ENCODE data around the gene IL19.
"Not testable (repeated sequence)": the region's sequence is repeated elsewhere in the genome, so short reads cannot be mapped to it uniquely, and the experiment has no call there.

Gene IL19

DNA sequence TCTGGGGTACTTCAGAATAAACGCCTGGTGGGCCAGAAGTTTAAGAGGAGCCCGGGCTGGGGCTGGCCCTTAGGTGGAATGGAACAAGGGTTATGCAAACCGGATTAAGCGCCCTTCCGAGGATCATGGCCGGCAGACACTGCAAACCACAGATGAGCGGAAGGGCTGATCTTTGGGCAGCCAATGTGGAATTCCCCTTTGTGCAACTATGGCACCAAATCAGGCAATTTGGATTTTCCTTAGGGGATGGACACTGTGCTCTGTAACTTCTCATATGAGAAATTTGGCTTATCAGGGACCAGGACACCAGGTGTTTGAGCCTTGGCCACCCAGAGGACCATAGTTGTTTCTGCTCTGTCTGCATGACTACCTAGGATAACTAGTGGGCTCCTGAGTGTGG, 7.5 kb downstream of the IL19 start:
- no peak for DNase-seq (ENCODE audit: low spot score)
- ChIA-PET CTCF (interaction anchor here (0.6 to 2.4 kb wide), 2 partner anchors 10 to 627 kb away, joined by 3 to 9 read pairs; no protein-coding TSS in a partner anchor), POLR2A (ENCODE audit: low non-redundant PET) (interaction anchor here (0.6 kb wide), 1 partner anchor 174 kb away, joined by 3 read pairs; no protein-coding TSS in a partner anchor)
- H3K27ac ChIP-seq: no peak overlapping the region
- TF ChIP-seq, protein P1, sequence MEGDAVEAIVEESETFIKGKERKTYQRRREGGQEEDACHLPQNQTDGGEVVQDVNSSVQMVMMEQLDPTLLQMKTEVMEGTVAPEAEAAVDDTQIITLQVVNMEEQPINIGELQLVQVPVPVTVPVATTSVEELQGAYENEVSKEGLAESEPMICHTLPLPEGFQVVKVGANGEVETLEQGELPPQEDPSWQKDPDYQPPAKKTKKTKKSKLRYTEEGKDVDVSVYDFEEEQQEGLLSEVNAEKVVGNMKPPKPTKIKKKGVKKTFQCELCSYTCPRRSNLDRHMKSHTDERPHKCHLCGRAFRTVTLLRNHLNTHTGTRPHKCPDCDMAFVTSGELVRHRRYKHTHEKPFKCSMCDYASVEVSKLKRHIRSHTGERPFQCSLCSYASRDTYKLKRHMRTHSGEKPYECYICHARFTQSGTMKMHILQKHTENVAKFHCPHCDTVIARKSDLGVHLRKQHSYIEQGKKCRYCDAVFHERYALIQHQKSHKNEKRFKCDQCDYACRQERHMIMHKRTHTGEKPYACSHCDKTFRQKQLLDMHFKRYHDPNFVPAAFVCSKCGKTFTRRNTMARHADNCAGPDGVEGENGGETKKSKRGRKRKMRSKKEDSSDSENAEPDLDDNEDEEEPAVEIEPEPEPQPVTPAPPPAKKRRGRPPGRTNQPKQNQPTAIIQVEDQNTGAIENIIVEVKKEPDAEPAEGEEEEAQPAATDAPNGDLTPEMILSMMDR (conservative IDR thresholded peaks at IDR 0.05; ENCODE audit: low read depth): no peak

DNA sequence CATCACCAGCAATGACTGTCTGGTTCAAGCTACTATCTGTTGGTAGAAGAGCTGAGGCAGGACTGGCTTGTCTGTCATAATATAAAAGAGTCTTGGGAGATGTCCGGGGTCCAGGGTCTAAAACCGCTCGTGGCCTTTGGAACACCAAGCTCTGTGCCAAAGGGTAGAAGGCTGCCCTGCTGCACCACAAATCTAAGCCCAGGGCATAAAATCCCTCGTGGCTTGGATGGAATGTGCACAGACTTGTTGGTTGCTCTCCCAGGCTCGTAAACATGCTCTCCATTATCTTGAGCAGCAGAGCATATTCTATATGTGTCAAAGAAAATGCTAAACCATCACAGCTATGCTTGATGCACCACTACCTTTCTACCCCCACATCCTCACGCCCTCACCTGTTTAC, 8.3 kb downstream of the IL19 start:
- H3K27ac ChIP-seq; POLR2A ChIA-PET (ENCODE audit: low non-redundant PET); DNase-seq (ENCODE audit: low spot score): not testable (repeated sequence)
- CTCF ChIA-PET: interaction anchor here (0.6 to 2.4 kb wide), 4 partner anchors 8 to 134 kb away, joined by 3 to 9 read pairs (median 4); partner anchors contain the start of gene IL19

DNA sequence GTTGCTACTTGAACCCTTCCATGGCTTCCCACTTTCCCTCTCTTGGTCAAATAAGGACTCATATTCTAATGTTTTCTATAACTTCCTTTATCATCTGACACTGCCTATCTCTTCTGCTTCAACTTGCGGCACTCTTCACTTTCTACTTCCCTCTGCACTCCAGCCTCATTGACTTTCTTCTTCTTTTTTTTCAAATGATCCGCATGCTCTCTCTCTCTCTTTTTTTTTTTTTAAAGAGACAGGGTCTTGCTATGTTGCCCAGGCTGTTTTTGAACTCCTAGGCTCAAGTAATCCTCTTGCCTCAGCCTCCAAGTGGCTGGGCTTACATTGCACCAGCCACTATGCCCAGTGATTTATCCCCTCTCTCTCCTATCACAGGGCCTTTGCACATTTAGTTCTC, 9.1 kb downstream of the IL19 start:
- TF ChIP-seq, protein P1 (conservative IDR thresholded peaks at IDR 0.05; ENCODE audit: low read depth): no peak
- CTCF ChIA-PET: interaction anchor here (1.3 to 2.4 kb wide), 2 partner anchors 11 to 133 kb away, joined by 4 to 9 read pairs; no protein-coding TSS in a partner anchor
- DNase-seq (ENCODE audit: low spot score): no peak
- POLR2A ChIA-PET (ENCODE audit: low non-redundant PET): no interaction called here
- no peak overlapping the region for H3K27ac ChIP-seq

DNA sequence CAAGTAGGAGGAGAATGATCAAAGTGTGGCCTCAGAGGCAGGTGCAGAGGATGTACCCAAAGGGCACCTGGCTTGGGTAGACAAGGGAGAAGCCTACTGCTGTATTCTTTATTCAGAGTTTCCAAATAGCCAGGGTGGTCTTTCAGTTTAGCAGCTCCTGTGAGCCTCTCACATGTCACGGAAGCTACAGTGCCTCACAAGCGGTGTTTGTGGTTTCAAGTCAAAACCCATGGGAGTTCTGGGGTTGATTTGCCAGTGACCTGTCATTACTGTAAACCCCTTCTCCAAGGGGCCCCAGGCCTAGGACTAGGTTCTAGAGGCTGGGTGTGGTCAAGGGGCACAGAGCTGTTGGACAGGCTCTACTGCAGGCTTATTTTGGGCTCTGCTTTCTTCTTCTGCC, 11.9 kb downstream of the IL19 start:
- no peak overlapping the region for H3K27ac ChIP-seq
- DNase-seq (ENCODE audit: low spot score): no peak
- TF ChIP-seq, protein P1 (conservative IDR thresholded peaks at IDR 0.05; ENCODE audit: low read depth): no peak
- ChIA-PET POLR2A (ENCODE audit: low non-redundant PET) (no interaction called here), CTCF (no interaction called here)

DNA sequence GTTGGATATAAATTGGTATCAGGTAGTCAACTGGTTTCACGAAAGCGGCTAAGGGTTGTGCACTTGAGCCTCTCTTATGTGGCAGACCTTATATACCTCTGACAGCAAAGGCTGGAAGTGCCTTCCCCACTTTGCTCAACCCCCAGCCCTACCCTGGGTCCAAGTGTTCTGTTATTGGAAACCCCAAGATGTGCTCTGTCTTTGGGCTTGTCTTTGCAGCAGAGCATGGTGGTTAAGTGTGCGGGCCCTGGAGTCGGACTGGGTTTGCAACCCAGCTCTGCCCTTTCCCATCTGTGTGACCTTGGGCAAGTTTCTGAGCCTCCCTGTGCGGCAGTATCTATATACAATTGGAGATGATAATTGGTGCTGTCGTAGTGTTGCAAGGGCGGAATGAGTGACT, 12.9 kb downstream of the IL19 start:
- ChIA-PET POLR2A (ENCODE audit: low non-redundant PET) (no interaction called here), CTCF (no interaction called here)
- TF ChIP-seq, protein P1 (conservative IDR thresholded peaks at IDR 0.05; ENCODE audit: low read depth): no peak
- DNase-seq (ENCODE audit: low spot score): no peak
- no peak overlapping the region for H3K27ac ChIP-seq

DNA sequence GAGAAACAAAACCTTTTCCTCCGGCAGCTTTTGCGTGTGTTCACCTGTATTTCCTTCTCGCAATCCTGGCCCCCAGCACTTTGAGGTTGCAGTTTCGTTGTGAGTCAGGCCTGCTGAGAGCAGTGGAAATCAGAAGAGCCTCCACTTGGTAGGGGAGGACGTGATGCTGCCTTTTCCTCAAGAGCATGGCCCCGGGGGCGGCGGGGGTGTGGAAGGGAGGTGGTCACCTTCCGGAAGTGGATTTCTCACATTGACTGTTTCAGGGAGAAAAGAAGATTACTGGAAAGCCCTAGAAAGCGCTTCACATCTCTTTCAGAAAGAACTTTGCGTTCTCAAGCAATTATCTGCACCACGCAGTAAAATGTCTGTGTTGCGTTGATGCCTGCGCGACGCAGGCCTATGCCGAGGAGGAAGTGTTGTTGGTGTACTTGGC, 13.9 kb downstream of the IL19 start:
- no peak overlapping the region for H3K27ac ChIP-seq
- ChIA-PET CTCF (interaction anchor here (0.6 kb wide), 2 partner anchors 29 to 40 kb away, joined by 3 to 5 read pairs; no protein-coding TSS in a partner anchor), POLR2A (ENCODE audit: low non-redundant PET) (interaction anchor here (0.5 kb wide), 1 partner anchor 141 kb away, joined by 5 read pairs; no protein-coding TSS in a partner anchor)
- DNase-seq (ENCODE audit: low spot score): no peak
- TF ChIP-seq, protein P1 (conservative IDR thresholded peaks at IDR 0.05; ENCODE audit: low read depth): no peak

DNA sequence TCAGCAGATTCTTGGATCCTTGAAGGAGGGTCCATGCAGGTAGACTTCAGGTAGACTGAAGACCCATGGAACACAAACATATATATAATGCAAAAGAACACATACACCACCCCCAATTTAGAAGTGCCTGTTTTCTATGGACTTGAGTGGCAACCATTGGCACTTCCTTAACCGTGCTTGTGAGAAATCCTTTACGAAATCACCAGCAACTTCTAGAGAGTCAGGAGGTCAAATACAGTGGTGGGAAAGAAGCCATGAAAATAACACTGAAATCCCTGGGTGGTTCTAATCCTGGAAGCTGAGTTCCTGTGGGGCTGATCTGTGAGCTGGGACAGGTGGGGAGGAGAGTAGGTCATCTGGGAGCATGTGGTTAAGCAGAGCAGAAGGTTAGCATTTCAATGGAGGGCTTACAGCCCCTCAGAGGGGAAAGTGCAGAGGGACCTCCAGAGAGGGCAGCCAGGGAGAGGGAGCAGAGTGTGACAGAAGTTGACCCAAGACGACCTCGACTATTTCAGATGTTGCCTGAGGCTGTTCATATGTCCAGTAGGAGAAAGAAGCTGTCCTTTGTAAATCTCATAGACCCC, 14.7 kb downstream of the IL19 start:
- H3K27ac ChIP-seq: no peak overlapping the region
- ChIA-PET CTCF (interaction anchor here (1.2 to 2.3 kb wide), 2 partner anchors 13 to 295 kb away, joined by 3 to 9 read pairs; no protein-coding TSS in a partner anchor), POLR2A (ENCODE audit: low non-redundant PET) (interaction anchor here (0.6 kb wide), 1 partner anchor 34 kb away, joined by 5 read pairs; no protein-coding TSS in a partner anchor)
- DNase-seq (ENCODE audit: low spot score): no peak
- TF ChIP-seq, protein P1 (conservative IDR thresholded peaks at IDR 0.05; ENCODE audit: low read depth): no peak

Measured in RWPE1 (cell line).